Ovary (tissue), 9 donors: Measurements from ENCODE around the gene DNAH5. TPM values are rescaled to one million over a fixed set of nuclear protein-coding genes. Genes with fewer than 3 reads are reported as not detected.

ENCODE experiments used
- DNase-seq, 5 donors: peaks; one replicate each; pipeline ENCODE4 v3.0.0-alpha.2; 2019 to 2020
- H3K27ac ChIP-seq, 2 donors: fragments of 200-600 bp; one replicate each; pipeline versions ENCODE4 v1.5.1 to v1.8.0; 2019 to 2022
- H3K27me3 ChIP-seq: fragments of 200-600 bp; one replicate; pipeline ENCODE4 v1.8.0; 2022
- H3K36me3 ChIP-seq: fragments of 200-600 bp; sonication (generic); one replicate; pipeline ENCODE4 v1.5.1; 2019
- H3K4me1 ChIP-seq: one replicate; pipeline ENCODE4 v1.8.1; 2013; ENCODE audit warnings: mild to moderate bottlenecking, moderate library complexity; ENCODE audit not compliant: insufficient read depth
- H3K4me3 ChIP-seq: fragments of 200-600 bp; sonication (generic); one replicate; pipeline ENCODE4 v1.5.1; 2017
- H3K9me3 ChIP-seq, 2 donors: fragments of 200-600 bp in 1 of 2; sonication (generic) in 1 of 2; one replicate each; pipeline versions ENCODE4 v1.5.1 to v1.8.1; 2013 to 2019; ENCODE audit warnings: mild to moderate bottlenecking in 1 of 2, moderate library complexity in 1 of 2
- CTCF ChIP-seq, 3 donors: fragments of 450-650 bp in 2 of 3; fragments of 200-600 bp in 1 of 3; IDR thresholded peaks; one replicate each; pipeline versions ENCODE4 v1.5.1 to v1.8.0; 2016 to 2022; ENCODE audit warnings: antibody characterized with exemption in 3 of 3, mild to moderate bottlenecking in 1 of 3
- EP300 ChIP-seq: sonication (generic); formaldehyde crosslinking; IDR thresholded peaks from one replicate; pipeline ENCODE4 v1.6.1; 2017; ENCODE audit warnings: antibody characterized with exemption
- POLR2A ChIP-seq: fragments of 450-650 bp; IDR thresholded peaks from one replicate; pipeline ENCODE4 v1.6.1; 2017; ENCODE audit warnings: antibody characterized with exemption, mild to moderate bottlenecking, moderate library complexity
- WGBS, 3 donors: extraction: QIAGEN DNeasy Blood & Tissue Kit in 1 of 3; methylation state at CpG; one replicate each; pipeline versions ENCODE4 v1.1.5 to v1.1.7; 2013 to 2017; 5-methylcytosine and 5-hydroxymethylcytosine counted together
- intact Hi-C, 4 donors: fragments of 100-400 bp; cut with DNase I; formaldehyde crosslinking; loops; one replicate each; pipeline versions ENCODE4 v1.11.0 to v1.15.1; 2022 to 2023
- polyA plus RNA-seq, 2 donors: library from polyadenylated mRNA; stranded (reverse); fragments of 200-250 nt in 1 of 2; fragments of 350-450 nt in 1 of 2; fragmentation: Illumina TruSeq in 1 of 2; extraction: RNeasy Lipid Tissue Mini Kit (QIAGEN cat#74804) in 1 of 2; gene quantifications; one replicate each; pipeline ENCODE4 v1.2.3, GENCODE V29; 2013 to 2014
- total RNA-seq, 7 donors: library from RNA; depleted of rRNA in 2 of 7; stranded (reverse); fragments of >200 nt in 2 of 7; fragmentation: NEBNext Ultra II Directional in 3 of 7; extraction: Animal tissue kit (Norgen Biotek cat#: 25700) in 3 of 7; gene quantifications; one replicate each; pipeline versions ENCODE4 v1.1.0 to v1.2.4, GENCODE V29; 2016 to 2023
- donor health status: DM: no; HTN: no; CAD: no; lungs with moderate emphysema.
- donor health status: DM: no; HTN: no; CAD: no.
- donor health status: Bipolar disorder and iron deficiency.
- donor health status: DM: yes; HTN: yes; CAD: no.
- donor health status: DM: no; HTN: no; CAD: no.
- donor health status: DM: yes; HTN: yes; CAD: no.

The DNAH5 gene
- total and polyA plus RNA-seq, 9 donors = 0.01 to 9.8 (median 0.40) TPM

- no peak overlapping the region for H3K27ac ChIP-seq
- H3K36me3 ChIP-seq = no peaks in the 10 kb centered on the region
- intact Hi-C loops = no loop called here
- WGBS, 3 donors = 51 to 71% (median 54%) methylated on average over 9 of the region's 9 CpGs
- no peaks in the 10 kb centered on the region for H3K9me3 ChIP-seq
- no peaks in the 10 kb centered on the region for H3K4me1 ChIP-seq
- no peaks in the 10 kb centered on the region for H3K27me3 ChIP-seq
- H3K4me3 ChIP-seq = no peak overlapping the region
- TF ChIP-seq POLR2A = no peak
- no peak for TF ChIP-seq EP300
- no peak for TF ChIP-seq CTCF (IDR thresholded peaks at IDR 0.05)
- no peak for DNase-seq
Observed at GRCh38 chr5:13695076-13695712, 249.3 kb downstream of the DNAH5 start.

- Histone ChIP-seq H3K36me3 (no peaks in the 10 kb centered on the region), H3K4me3 (no peak overlapping the region)
- TF ChIP-seq POLR2A (no peak), EP300 (no peak), CTCF (IDR thresholded peaks at IDR 0.05) (no peak)
Observed at GRCh38 chr5:13692172-13692571, 252.3 kb downstream of the DNAH5 start.

GRCh38 chr5:13676531-13676930 is 268.0 kb downstream of the DNAH5 start:
- Histone ChIP-seq H3K36me3 (no peaks in the 10 kb centered on the region), H3K4me1 (no peaks in the 10 kb centered on the region), H3K9me3 (no peaks in the 10 kb centered on the region), H3K4me3 (no peak overlapping the region), H3K27ac (no peak overlapping the region), H3K27me3 (no peaks in the 10 kb centered on the region)
- 81 to 89% (median 83%) methylated on average over 4 of the region's 4 CpGs for WGBS, 3 donors
- no peak for DNase-seq
- intact Hi-C loops = no loop called here
- TF ChIP-seq EP300 (no peak), CTCF (IDR thresholded peaks at IDR 0.05) (no peak), POLR2A (no peak)

More at GRCh38 chr5:13692172-13692571, 252.3 kb downstream of the DNAH5 start:
- no peak for DNase-seq
- H3K4me1 ChIP-seq = no peaks in the 10 kb centered on the region
- intact Hi-C loops = no loop called here
- no peaks in the 10 kb centered on the region for H3K27me3 ChIP-seq
- H3K9me3 ChIP-seq = no peaks in the 10 kb centered on the region
- H3K27ac ChIP-seq = no peak overlapping the region

- DNase-seq = no peak
- H3K4me1 ChIP-seq = no peaks in the 10 kb centered on the region
- no peaks in the 10 kb centered on the region for H3K9me3 ChIP-seq
- intact Hi-C loops = no loop called here
- TF ChIP-seq EP300 (no peak), CTCF (IDR thresholded peaks at IDR 0.05) (no peak), POLR2A (no peak)
- H3K36me3 ChIP-seq = no peaks in the 10 kb centered on the region
- no peaks in the 10 kb centered on the region for H3K27me3 ChIP-seq
- no peak overlapping the region for H3K4me3 ChIP-seq
- H3K27ac ChIP-seq = no peak overlapping the region
Observed at GRCh38 chr5:13674391-13674790, 270.1 kb downstream of the DNAH5 start.
